ENCODE results near the gene TMEM252. TPM values are rescaled to one million over a fixed set of nuclear protein-coding genes. Genes with fewer than 3 reads are reported as not detected.
A peak's percentile ranks its signal among the peaks of the same experiment; 100 is the strongest.

Gene TMEM252
- total RNA-seq, 2 donors from 2014 or later, result not detected

- no peaks in the 10 kb centered on the region for H3K4me1 ChIP-seq (ENCODE audit: control insufficient read depth, insufficient read depth, low read length)
- H3K4me3 ChIP-seq (ENCODE audit: low read length), result no peak overlapping the region
- Mint-ChIP-seq H3K27me3 (ENCODE audit: insufficient read depth) (peaks cover 12% of the 10 kb centered on the region), H3K4me1 (peaks cover 11% of the 10 kb centered on the region), H3K4me3 (no peak overlapping the region), H3K27ac (no peak overlapping the region), H3K36me3 (ENCODE audit: low read depth) (no peaks in the 10 kb centered on the region), H3K9me3 (peaks cover 3% of the 10 kb centered on the region)
- peaks cover 7% of the 10 kb centered on the region for H3K9me3 ChIP-seq (ENCODE audit: control insufficient read depth, low read length)
- H3K27ac ChIP-seq (ENCODE audit: low read depth, low read length), result no peak overlapping the region
- no peak overlapping the region for H3K9ac ChIP-seq (ENCODE audit: extremely low read depth, low read length, poor library complexity, severe bottlenecking)
- no peaks in the 10 kb centered on the region for H3K27me3 ChIP-seq (ENCODE audit: control insufficient read depth, insufficient read depth, low read length, poor library complexity, severe bottlenecking)
- no peak for DNase-seq
- 75 to 76% methylated on average over 4 to 5 of the region's 5 CpGs for WGBS, 2 experiments (ENCODE audit: insufficient coverage in 1 of 2, insufficient read length in 1 of 2)
- no peaks in the 10 kb centered on the region for H3K36me3 ChIP-seq (ENCODE audit: control insufficient read depth, insufficient read depth, low read length)
- TF ChIP-seq CTCF (conservative IDR thresholded peaks at IDR 0.05), result no peak
Measured at GRCh38 chr9:68575817-68576216, 35.1 kb upstream of the TMEM252 start.

DNA sequence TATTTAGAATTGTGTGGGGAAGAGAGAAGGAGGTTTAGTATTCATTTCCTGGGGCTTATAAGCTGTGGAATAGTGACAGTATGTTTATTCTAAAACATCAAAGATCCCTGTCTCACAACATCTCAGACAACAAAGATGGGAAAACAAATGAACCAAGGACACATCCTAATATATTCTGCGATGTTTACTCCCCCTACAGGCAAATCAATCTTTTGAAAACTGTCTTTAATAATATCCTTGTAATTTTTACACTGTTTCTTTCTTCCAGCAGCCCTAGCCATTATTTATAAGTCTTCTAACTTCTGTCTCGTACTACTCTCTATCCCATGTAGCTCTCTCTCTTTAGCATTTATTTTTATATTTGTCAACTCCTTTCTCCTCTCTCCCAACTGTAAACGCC, 33.5 kb upstream of the TMEM252 start:
- no peaks in the 10 kb centered on the region for H3K4me1 ChIP-seq (ENCODE audit: control insufficient read depth, insufficient read depth, low read length)
- peak; percentile 48 for TF ChIP-seq CTCF (conservative IDR thresholded peaks at IDR 0.05)
- H3K9me3 ChIP-seq (ENCODE audit: control insufficient read depth, low read length), result peaks cover 7% of the 10 kb centered on the region
- Mint-ChIP-seq H3K4me3 (no peak overlapping the region), H3K36me3 (ENCODE audit: low read depth) (no peaks in the 10 kb centered on the region), H3K27me3 (ENCODE audit: insufficient read depth) (peaks cover 25% of the 10 kb centered on the region), H3K4me1 (peaks cover 11% of the 10 kb centered on the region), H3K9me3 (peaks cover 3% of the 10 kb centered on the region), H3K27ac (no peak overlapping the region)
- H3K9ac ChIP-seq (ENCODE audit: extremely low read depth, low read length, poor library complexity, severe bottlenecking), result no peak overlapping the region
- no peak overlapping the region for H3K4me3 ChIP-seq (ENCODE audit: low read length)
- whole genome bisulfite sequencing, 2 experiments (ENCODE audit: insufficient coverage in 1 of 2, insufficient read length in 1 of 2), result 81% methylated on average over 3 of the region's 3 CpGs
- H3K27ac ChIP-seq (ENCODE audit: low read depth, low read length), result no peak overlapping the region
- no peak for DNase-seq
- H3K36me3 ChIP-seq (ENCODE audit: control insufficient read depth, insufficient read depth, low read length), result no peaks in the 10 kb centered on the region
- H3K27me3 ChIP-seq (ENCODE audit: control insufficient read depth, insufficient read depth, low read length, poor library complexity, severe bottlenecking), result peaks cover 6% of the 10 kb centered on the region

DNA sequence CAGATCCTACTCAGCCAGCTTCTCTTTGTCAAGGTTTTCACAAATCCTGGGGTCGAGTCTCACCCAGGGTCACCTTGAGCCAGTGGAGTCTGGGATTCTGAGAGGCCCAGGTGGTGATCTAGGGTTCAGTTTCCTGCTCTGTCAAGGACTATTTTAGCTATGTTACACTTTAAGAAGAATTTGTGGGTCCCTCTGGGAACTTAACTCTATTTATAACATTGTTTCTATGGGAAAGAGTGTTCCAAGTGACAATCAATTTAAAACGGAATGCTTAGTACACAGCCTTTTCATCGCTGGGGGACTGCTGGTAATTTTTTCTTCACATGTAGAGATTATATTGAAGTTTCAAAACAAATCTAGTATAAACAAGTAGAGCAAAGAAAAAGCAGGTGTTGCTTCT, 26.9 kb upstream of the TMEM252 start:
- H3K27me3 Mint-ChIP-seq (ENCODE audit: insufficient read depth), result peaks cover 88% of the 10 kb centered on the region
- no peaks in the 10 kb centered on the region for H3K36me3 Mint-ChIP-seq (ENCODE audit: low read depth)
- H3K9me3 ChIP-seq (ENCODE audit: control insufficient read depth, low read length), result peaks cover 7% of the 10 kb centered on the region
- H3K27ac ChIP-seq (ENCODE audit: low read depth, low read length), result no peak overlapping the region
- no peak for TF ChIP-seq CTCF (conservative IDR thresholded peaks at IDR 0.05)
- H3K36me3 ChIP-seq (ENCODE audit: control insufficient read depth, insufficient read depth, low read length), result no peaks in the 10 kb centered on the region
- no peaks in the 10 kb centered on the region for H3K4me1 ChIP-seq (ENCODE audit: control insufficient read depth, insufficient read depth, low read length)
- H3K4me3 Mint-ChIP-seq, result no peak overlapping the region
- DNase-seq, result no peak
- H3K4me3 ChIP-seq (ENCODE audit: low read length), result no peak overlapping the region
- H3K9me3 Mint-ChIP-seq, result peaks cover 3% of the 10 kb centered on the region
- 91% methylated on average over 3 of the region's 3 CpGs; no CpG with 5 or more reads in 1 of the 2 experiments for WGBS, 2 experiments (ENCODE audit: insufficient coverage in 1 of 2, insufficient read length in 1 of 2)
- peaks cover 11% of the 10 kb centered on the region for H3K4me1 Mint-ChIP-seq
- no peak overlapping the region for H3K27ac Mint-ChIP-seq
- no peak overlapping the region for H3K9ac ChIP-seq (ENCODE audit: extremely low read depth, low read length, poor library complexity, severe bottlenecking)
- peaks cover 44% of the 10 kb centered on the region for H3K27me3 ChIP-seq (ENCODE audit: control insufficient read depth, insufficient read depth, low read length, poor library complexity, severe bottlenecking)
